HG02870 (cell line): ENCODE data around the gene SAFB2.

ENCODE experiments used
- ATAC-seq: cut with Tn5 transposase; IDR thresholded peaks from one replicate; pipeline ENCODE4 v1.9.1; 2021; ENCODE audit warnings: mild to moderate bottlenecking, moderate library complexity; ENCODE audit not compliant: unreplicated experiment

SAFB2 gene

GRCh38 chr19:5635427-5635826, 12.9 kb upstream of the SAFB2 start:
- no peak for ATAC-seq

GRCh38 chr19:5632657-5633056, 10.1 kb upstream of the SAFB2 start:
- ATAC-seq: no peak

- no peak for ATAC-seq
These were observed 9.7 kb upstream of the SAFB2 start for GRCh38 chr19:5632241-5632612.

- ATAC-seq: no peak
These were observed 9.1 kb upstream of the SAFB2 start for GRCh38 chr19:5631567-5632240.

GRCh38 chr19:5628919-5629481, 6.4 kb upstream of the SAFB2 start:
- no peak for ATAC-seq

- ATAC-seq: no peak
These were observed 5.9 kb upstream of the SAFB2 start for GRCh38 chr19:5628461-5628860.

- ATAC-seq: no peak
These were observed 4.9 kb upstream of the SAFB2 start for GRCh38 chr19:5627395-5627904.

GRCh38 chr19:5625641-5626040, 3.1 kb upstream of the SAFB2 start:
- ATAC-seq: no peak

GRCh38 chr19:5624741-5625278, 2.2 kb upstream of the SAFB2 start:
- ATAC-seq: no peak

- ATAC-seq: no peak
These were observed 1.6 kb upstream of the SAFB2 start for GRCh38 chr19:5624018-5624663.

GRCh38 chr19:5623397-5624017, 931 bp upstream of the SAFB2 start:
- no peak for ATAC-seq

GRCh38 chr19:5621945-5622464, 571 bp downstream of the SAFB2 start:
- no peak for ATAC-seq

GRCh38 chr19:5621311-5621944, 1.1 kb downstream of the SAFB2 start:
- no peak for ATAC-seq

- ATAC-seq: no peak
These were observed 2.6 kb downstream of the SAFB2 start for GRCh38 chr19:5619946-5620345.

GRCh38 chr19:5618591-5618990, 4.0 kb downstream of the SAFB2 start:
- ATAC-seq: no peak

GRCh38 chr19:5617080-5617479, 5.5 kb downstream of the SAFB2 start:
- no peak for ATAC-seq

GRCh38 chr19:5615756-5616327, 6.7 kb downstream of the SAFB2 start:
- ATAC-seq: no peak

GRCh38 chr19:5612891-5613865, 9.4 kb downstream of the SAFB2 start:
- no peak for ATAC-seq

GRCh38 chr19:5609881-5610448, 12.6 kb downstream of the SAFB2 start:
- ATAC-seq: no peak
